Activated CD8-positive, alpha-beta memory T cell treated with anti-CD3 and anti-CD28 coated beads, Interleukin-2, amount 50 U/mL, for 24 hours (primary cell): ENCODE data around the gene RBPJ.

Experiments used
- DNase-seq: peaks from one replicate; pipeline ENCODE4 v3.0.0-alpha.2; 2020; ENCODE audit errors: extremely low read depth

Gene RBPJ

DNA sequence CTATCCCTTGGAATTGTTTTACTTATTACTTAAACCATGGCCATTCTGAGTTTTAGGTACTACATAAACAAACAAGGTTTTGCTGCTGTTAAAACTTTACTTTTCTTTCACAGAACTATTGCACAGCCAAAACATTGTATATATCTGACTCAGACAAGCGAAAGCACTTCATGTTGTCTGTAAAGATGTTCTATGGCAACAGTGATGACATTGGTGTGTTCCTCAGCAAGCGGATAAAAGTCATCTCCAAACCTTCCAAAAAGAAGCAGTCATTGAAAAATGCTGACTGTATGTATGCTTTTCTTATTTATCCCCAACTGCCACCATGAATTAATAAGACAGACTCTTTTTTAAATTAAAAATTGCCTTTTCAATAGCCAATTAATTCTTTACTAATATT lies 99.6 kb downstream of the RBPJ start:
- no peak for DNase-seq

DNA sequence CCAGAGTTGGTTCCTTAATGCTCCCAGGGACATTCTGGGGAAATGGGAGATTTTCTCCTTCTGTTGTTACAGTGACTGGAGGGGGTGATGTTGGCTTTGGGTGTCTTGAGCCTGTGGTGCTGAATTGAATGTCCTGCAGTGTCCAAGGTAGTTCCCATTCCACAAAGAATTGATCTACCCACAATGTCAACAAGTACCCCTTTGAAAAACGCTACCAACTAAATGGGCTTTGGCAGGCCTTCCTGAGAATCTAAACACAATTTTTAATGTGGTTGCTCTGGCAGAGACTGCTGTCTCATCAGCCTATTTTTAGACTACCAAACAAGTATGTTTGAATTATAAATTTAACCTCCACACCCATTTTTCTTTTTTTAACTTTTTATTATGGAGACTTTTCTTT lies 100.1 kb downstream of the RBPJ start:
- DNase-seq = no peak

DNA sequence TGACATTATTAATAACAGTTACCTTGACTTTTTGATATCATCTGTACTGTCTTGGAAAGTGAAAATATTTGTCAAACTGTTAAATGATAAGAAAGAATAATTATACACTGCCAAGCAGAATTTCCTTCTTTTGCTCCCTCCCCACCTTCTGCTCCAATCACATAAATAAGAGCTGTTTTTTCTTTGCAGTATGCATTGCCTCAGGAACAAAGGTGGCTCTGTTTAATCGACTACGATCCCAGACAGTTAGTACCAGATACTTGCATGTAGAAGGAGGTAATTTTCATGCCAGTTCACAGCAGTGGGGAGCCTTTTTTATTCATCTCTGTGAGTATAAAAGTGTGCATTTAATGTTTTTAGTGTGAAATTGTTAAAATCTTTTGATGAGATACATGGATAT lies 103.3 kb downstream of the RBPJ start:
- no peak for DNase-seq

DNA sequence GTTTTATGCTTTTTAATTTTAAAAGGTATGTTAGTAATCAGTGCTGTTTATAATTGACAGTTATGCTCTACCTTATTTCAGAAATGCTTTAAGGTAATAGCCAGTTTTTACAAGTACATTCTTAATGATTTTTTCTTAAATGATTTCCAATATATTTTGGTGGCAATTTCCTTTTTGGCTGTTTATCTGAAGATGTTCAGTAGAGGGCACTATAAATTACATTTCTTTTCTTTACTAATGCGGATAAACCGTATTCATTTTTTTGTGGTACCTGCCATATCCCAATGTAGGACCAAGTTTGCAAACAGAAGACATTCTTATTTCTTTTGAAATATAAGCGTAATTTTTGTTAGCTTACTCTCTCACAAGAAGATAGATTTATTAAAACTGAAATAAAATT lies 104.0 kb downstream of the RBPJ start:
- DNase-seq = no peak

DNA sequence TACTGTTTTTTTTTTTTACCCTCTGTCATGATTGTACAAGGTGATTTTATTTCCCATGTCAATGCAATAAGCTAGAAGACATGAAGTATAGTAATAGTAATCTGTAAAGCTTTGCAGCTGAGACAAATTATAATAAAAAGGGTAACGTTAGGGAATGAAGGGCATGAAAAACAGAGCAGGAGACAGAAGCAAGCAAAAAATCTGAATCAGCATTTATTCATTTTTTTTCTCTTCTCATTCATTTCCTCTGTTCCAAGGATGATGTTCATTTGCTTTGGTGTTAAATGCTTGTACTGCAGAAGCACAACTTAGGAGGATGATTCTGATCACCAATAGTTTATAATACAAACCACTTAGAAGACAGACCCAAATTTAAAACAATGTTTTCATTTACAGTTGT lies 105.1 kb downstream of the RBPJ start:
- no peak for DNase-seq

DNA sequence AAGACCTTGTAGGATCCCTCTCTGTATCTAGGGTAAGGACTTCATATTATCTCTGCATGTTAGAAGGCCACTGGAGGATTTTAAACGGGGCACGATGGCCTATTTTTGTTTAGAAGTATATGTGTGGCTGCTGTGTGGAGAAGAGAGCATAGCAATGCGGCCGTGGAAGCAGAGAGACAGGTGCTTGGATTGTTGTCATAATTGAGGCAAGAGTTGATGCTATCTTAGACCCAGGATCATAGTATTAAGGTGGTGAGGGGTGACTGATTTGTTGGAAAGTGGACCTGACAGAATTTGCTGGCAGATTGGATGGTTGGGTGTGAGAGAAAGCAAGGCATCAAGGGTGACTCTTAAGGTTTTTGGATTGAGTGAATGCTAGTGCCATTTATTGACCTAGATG lies 106.1 kb downstream of the RBPJ start:
- no peak for DNase-seq

DNA sequence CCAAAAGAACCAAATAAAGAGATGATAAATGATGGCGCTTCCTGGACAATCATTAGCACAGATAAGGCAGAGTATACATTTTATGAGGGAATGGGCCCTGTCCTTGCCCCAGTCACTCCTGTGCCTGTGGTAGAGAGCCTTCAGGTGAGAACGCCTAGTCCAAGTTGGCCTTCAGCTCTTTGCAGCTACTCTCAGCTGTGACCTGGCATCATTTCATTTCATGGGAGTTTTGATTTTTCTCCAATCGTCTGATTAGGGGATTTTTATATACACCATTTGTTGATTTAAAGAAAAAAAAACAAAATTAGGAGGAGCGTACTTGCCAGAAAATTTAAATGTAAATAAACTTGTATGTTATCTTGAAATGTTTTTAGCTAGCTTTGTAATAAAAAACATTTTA lies 109.1 kb downstream of the RBPJ start:
- DNase-seq = no peak

DNA sequence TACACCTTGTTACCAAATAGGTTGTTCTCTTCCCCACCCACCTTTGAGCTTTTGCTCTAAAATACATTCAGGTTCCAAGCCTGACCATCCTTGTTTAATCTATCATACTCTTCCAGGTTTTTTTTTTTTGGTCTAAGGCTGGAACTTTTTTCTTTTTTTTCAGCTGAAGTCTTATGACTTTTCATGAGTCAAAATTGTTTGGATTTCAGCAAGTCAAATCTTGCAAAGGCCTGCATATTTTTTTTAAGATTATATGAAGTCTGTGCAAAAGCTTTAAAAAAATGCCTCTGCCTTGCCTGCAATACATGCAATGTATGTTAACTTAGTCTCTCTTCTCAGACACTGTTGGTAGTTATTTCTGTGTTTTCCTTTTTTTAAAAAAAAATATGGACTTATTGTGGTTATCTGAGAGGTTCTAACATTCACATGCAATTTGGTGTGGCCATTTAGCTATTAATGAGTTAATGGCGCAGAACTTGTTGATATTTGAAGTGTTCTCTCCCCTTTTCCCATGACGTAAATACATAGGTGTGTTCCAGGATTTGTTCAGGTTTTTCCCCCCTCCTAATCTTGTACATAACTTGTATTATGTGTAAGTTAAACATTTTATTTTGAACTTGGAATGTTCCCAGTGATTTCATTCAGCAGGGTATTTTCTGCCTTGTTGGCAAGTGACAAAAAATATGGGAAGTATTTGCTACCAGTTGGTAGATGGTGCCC lies 110.8 kb downstream of the RBPJ start:
- no peak for DNase-seq

DNA sequence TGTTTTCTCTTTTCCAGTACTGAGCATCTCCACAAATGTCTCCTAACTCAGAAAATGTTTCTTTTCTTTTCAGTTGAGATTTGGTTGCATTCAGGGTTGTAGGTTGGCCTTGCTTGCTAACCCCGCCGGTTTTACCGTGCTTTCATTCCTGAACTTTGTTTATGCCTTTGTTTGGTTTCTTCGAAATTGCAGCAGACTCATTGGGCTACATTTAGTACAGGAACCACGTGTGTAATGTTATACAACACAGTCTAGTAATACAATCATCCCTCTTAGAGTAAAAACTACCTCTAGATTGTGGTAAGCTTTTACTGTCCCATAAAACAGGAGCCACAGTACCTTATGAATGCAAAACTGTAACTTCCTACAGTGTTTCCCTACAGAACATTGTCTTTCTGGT lies 111.6 kb downstream of the RBPJ start:
- DNase-seq = no peak

DNA sequence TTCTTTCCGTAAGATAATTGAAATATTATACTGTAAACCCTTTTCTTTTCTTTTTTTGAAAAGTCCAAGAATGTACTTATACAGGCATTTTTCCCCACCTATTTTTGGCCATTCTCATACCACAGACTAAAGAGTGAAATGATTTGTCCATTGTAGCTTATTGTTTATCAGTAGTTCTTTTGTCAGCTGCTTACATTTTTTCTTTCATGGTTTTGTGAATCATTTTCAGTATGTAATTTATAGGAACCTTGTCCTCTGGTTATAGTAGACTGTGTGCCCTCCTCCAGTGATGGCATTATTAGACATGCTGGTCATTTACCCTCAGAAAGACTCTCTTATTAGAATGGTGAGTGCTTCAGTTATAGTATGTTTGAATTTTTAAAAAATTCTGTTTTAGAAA lies 112.7 kb downstream of the RBPJ start:
- DNase-seq = no peak

DNA sequence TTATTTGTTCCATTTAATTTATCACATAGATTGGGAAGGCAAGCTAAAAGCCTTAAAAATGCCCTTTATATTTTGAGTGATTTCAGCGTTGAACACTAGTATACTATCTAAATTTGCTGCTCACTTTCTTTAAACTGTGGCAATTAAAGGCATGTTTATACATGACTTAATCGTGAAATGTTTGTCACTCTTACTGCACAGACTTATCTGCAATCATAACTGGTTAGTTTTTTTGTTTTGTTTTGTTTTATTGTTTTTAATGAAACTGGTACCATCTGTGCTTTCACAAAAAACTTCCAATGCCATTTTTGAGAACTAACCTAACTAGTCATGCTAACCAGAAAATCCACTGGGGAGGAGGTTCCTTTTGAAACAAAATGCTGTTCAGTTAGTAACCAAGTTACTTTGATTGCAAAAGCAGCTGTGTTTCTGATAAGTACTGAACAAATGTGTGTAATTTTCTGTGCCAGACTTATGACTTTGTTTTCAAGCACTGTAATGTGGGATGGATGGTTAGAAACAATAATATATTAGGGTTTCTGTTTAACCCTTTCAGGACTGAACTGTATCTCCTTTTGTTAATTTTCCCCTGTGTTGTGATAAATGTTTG lies 113.3 kb downstream of the RBPJ start:
- no peak for DNase-seq

DNA sequence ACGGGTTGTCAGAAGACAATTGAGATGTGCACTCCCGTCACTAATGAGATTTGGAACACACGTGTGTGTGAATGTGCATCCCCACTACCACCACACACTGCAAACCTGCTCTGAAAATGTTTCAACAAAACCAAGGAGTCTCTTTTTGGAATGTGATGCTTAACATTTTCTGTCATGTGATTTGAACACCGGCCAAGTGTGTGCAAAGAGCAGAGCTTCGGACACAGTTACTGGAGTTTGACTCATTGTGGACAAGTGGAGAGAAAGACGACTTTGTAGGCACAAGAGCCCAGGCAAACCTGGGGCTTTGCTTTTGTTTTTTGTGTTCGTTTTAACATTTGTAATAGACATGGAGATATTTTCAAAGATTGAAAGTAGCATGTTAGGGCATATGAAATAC lies 120.3 kb downstream of the RBPJ start:
- DNase-seq = no peak

DNA sequence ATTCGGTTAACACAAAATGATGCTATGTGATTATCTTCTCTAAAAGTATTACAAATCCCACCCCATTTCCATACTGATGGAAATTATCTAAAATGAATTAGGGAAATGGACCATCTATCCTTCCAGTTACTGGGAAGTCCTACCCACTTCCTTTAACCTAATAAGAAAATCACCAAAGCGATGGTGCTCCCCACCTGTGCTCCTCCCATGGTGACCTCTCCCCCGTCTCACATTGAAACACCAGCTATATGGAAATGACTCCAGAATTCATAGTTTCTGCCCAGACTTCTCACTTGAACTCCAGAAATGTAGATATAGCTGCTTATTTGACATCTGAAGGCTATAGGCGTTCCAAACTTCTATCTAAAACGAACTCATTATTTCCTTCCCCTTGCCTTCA lies 121.0 kb downstream of the RBPJ start:
- DNase-seq = no peak

DNA sequence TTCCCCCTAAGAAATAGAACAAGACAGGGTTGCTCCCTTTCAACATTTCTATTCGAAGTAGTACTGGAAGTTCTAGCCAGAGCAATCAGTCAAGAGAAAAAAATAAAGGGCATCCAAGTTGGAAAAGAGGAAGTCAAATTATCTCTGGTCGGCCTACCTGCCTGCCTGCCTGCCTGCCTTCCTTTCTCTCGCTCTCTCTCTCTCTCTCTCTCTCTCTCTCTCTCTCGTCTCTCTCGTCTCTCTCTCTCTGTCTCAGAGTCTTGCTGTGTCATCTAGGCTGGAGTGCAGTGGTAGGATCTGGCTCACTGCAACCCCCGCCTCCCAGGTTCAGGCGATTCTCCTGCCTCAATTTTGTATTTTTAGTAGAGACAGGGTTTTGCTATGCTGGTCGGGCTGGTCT lies 126.6 kb downstream of the RBPJ start:
- no peak for DNase-seq

DNA sequence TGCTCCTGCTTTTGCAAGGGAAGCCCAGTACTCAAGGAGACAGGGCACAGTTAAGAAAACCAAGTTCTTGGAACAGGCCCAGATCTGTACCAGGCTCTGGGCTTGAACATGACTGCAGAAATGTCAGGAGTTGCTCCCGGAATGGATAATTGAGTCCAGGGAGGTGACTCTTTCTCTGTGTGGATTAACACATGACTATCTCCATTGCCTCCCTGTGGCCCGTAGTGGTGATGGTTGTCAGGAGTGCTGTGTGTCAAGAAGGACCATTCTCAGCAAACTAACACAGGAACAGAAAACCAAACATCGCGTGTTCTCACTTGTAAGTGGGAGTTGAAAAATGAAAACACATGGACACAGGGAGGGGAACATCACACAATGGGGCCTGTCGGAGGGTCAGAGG lies 129.6 kb downstream of the RBPJ start:
- no peak for DNase-seq

DNA sequence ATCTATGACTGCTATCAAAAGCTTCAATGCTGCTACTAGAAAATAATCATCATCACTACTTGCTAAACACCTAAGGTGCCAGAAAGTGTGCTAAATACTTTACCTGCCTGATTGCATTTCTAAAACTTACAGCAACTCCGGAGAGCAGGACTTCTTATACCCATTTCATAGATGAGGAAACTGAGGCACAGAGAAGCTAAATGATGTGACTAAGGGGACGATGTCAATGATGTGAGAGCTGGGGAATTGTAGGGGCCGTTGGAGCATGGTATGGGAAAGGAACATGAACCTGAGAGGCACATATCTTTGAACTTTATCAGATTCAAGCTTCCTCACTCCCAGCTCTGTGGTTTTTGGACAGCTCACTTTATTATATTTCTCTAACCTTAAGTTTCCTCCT lies 130.8 kb downstream of the RBPJ start:
- DNase-seq = no peak

DNA sequence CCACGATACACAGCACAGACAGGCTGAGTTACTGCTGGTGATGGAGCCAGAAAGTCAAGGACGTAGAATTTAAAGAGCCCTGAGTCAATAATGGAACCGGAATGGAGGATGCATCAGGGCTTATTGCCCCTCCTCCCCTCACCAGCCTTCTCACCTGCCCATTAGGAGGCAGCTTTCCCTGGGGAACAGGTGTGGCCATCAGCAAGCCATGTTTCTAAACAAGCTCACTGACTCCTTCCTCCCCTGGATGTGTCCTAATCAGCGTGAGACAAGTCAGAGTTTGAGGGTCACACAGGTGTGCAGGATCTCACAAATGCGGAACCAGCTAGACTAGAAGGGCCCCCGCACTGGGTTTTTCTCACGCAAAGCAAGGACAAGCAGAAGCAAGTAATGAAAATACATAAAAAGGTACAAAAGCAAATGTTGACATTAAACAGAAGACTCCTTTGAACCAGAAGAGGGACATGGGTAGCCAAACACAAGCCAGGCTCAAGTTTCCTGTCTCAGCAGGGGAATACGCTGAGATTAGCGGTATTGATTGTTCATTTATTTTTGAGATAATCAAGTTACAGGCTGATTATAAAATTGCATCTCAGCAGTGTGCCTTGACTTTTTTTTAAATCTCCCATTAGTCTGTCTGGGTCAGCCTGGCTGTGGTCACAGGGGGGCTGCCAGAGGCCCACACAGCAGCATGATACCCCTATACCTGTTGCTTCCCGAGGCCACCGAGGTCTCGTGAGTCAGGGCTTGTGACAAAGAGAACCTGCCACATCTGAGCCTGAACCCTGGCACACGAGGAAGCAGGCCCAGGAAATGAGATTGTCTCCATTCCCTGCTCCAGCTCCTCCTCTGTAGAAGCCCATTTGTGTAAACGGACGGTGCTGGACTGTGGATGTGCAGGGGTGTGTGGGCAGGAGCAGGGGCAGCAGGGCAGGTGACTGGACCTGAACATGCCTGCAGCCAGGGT lies 132.0 kb downstream of the RBPJ start:
- no peak for DNase-seq

DNA sequence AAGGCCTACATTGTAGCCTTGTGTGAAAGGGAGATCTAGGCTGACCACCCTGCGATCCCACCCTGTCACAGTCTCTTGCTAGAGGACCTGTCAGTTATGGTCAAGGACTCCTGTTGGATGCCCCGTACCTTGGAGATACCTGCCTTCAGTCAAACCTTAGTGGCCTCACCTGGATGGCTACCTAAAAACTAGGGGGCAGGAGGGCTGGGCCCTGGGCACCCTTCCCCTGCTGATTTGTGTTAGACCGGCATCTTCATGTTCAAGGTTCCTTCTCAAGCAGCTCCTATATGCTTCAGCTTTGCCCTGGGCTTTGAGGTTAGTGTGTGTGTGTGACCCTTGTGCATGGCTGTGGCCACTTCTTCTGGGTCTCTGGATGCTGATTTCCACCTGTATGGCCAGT lies 134.1 kb downstream of the RBPJ start:
- no peak for DNase-seq

DNA sequence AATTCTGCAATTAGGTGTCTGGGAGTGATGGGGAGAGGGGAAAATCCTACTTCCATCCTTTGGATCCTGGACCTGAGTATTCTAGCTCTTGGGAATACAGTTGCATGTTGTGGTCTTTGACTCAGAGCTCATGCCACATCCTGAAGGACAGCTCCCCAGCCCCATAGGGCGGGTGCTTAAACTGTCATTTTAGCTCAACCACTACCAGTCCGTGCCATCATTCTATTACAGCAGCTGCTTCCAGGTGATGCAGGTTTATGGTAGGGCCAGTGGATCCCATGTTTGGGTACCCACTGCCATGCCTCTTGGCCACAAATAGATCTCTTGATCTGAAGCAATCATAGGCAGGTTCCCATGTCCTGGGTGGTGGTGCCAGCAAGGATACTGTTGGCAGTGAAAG lies 134.8 kb downstream of the RBPJ start:
- DNase-seq = no peak

DNA sequence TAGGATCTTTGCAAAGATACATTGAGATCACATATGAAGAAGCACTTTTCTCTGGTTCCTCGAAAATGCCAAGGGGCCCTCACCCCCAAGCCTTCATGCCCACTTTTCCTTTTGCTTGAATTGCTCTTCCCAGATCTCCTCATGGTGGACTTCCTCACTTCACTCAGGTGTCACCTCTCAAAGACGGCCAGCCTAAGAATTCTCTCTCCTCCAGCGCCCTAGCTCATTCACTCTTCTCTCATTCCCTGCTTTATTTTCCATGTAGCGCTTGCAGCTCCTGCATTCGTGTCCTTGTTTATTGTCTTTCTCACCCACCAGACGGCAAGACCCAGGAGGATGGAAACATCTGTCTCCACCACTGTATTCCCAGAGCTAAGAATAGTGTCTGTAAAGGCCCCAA lies 136.6 kb downstream of the RBPJ start:
- DNase-seq = no peak

DNA sequence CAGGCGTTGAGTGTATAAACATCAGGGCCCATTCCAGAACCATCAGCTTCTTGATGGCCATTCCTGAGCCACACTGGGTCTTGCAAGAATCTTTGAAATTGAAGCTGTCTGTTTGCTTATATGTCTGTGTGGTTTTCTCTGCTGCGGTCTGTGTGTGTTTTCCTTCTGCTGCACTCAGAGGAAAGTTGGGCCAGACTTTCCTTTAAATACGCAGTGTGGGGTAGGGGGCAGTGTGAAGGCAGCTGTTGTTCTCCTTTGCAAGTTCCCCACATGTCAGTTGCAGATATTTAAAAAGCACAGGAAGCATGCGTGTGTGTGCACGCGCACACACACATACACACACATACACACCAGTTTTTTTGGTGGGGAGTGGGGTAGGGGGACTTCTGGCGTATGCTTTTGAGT lies 137.3 kb downstream of the RBPJ start:
- no peak for DNase-seq

DNA sequence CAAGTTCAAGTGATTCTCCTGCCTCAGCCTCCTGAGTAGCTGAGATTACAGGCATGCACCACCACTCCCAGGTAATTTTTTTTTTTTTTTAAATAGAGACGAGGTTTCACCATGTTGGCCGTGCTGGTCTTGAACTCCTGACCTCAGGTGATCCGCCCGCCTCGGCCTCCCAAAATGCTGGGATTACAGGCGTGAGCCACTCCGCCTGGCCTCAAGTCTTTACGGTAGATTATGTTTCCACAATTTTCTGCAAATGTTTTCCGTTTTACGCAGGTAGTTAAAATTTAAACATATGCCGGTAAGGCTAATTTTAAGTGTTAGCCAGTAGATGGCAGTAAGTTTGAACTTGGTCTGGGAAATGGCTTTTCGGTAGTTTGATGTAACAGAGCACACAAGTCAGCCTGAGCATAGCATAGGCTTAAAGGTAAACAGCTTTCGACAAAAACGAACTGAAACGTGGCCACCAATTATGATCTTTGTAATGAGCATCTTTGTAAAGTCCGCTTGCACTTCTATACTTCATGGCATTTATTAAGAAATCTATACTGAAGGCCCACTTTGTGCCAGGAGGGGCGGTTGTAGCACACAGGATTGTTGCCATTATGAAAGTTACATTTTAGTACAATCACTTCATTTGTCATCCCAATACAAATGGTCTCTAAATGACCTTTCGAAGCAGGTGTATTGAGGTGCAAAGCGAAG lies 138.4 kb downstream of the RBPJ start:
- no peak for DNase-seq
